Islet precursor cell (in vitro differentiated cells): Measurements from ENCODE around the gene SPDYE4.
"Not testable (repeated sequence)": the region's sequence is repeated elsewhere in the genome, so short reads cannot be mapped to it uniquely, and the experiment has no call there.

Experiments
- DNase-seq: peaks from one replicate; pipeline ENCODE4 v3.0.0-alpha.2; 2018

Gene SPDYE4

GRCh38 chr17:8758137-8758596, at the start of gene SPDYE4:
TSS of gene SPDYE4 (minus strand) at chr17:8758546. CDS start at chr17:8758382, 164 bp downstream.
- peak; percentile 43 for DNase-seq

DNA sequence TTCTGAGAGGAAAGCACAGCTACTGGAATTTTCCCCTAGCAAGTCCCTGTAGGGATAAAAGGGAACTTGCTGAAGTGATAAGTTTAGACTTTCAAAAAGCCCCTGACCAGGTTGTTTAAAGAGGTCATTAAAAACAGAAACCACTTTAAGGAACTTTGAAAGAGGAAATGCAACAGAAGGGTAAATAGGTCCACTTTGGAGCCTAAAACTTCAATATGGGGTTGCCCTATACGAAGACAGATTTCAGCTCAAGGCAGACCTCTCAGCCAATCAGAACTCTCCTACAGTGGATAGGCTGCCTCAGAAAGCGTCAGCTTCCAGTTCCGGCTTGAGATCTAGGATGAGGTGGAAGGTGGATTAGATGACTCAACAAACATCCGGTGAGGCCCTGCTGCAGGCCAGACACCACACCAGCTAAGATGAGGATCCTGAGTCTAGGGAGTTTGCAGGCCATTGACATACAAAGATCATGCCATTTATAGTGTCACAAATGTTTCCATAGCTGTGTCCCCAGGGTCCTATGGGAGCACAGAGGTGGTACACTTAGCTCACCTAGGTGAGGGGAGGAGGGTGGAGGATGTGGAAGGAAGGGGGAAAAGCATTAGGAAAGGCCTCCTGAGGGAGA, 48.7 kb upstream of the SPDYE4 start:
- DNase-seq: no peak

DNA sequence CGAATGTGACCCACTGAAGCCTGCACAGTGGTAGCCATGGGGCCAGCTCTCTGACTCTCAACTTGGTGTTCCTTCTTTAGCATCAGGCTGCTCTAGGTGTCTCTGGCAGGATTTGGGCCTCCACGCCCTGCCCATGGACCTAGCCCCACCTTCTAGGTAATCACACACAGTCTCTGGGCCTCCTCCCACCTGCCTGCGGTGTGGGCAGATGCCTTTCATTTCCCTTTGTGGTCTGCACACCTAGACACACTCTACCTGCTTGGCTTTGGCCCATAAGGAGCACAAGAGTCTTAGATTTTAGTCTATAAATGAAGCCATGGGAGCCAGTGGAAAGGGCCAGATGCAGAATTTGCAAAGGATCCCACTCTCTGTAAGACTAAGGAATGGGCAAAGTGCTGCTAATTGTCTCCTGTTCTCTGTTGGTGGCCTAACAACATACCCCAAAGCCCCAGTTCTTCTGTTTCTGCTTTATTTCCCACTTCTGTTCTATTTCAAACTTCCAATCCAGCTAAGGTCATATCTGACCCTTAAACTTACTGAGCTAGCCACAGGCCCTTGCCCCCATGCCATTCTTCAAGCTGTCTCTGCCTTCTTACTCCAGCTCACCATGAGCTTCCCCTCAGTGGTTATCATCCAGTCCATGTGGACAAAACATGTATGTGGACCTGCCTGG, 48.0 kb upstream of the SPDYE4 start:
- no peak for DNase-seq

- not testable (repeated sequence) for DNase-seq
These were observed 47.0 kb upstream of the SPDYE4 start for GRCh38 chr17:8805396-8805795.

DNA sequence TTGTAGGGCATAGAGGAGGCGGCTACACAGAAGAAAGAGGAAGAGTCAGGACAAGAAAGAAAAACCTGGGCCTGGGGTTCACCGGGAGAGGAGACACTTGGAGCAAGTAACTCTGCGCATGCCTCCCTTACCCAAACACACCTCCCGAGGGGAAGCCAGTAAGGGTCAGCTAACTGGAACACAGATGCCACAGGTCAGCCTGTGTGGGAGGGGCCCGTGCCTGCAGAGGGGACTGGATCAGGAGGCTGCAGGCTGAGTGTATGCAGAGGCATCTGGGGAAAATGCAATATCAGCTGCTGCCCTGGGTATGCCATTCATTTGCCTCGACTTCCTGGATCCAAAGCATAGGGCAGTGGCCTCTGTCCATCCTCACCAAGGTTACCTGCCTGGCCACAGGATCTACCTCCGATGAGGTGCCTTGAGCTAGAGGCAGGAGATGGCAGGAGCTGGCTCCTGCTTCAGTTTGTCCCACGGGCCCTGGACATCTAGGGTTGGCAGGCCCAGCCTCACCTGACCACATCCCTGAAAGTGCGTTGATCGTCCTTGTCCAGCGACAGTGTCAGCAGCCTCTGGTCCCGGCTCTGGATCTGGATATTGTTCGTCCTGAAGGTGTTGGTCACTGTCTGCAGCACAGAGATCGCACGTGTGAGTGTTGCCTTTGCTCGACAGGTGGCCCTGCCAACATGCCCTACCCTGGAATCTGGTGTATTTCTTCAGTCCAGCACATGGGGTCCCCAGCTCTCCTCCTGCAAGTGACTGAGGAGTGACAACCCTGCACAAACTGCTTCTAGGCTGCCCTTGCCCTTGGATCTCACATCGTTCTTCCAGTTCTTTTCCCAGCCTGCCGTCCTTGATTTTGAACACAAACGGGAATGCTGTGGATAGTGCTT, 45.4 kb upstream of the SPDYE4 start:
- no peak for DNase-seq

GRCh38 chr17:8801135-8801840, 42.9 kb upstream of the SPDYE4 start:
- DNase-seq: no peak

DNA sequence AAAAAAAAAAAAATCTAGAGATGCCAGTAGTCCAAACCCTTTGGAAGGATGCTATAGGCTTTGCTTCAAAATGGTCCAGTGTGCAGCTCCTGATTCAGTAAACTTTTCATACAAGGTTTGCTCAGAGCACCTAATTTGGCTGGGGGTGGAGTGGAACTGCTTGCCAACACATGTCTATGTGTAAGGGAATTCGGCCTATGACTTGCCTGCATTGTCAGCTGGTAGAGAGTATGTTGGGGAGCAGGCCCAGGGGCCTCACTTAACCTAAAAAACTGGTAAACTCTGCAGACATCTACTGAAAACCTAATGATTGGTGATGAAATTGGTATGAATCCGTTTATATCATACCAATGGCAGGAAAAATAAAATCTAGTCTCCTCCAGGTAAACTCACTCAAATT, 42.3 kb upstream of the SPDYE4 start:
- DNase-seq: no peak

DNA sequence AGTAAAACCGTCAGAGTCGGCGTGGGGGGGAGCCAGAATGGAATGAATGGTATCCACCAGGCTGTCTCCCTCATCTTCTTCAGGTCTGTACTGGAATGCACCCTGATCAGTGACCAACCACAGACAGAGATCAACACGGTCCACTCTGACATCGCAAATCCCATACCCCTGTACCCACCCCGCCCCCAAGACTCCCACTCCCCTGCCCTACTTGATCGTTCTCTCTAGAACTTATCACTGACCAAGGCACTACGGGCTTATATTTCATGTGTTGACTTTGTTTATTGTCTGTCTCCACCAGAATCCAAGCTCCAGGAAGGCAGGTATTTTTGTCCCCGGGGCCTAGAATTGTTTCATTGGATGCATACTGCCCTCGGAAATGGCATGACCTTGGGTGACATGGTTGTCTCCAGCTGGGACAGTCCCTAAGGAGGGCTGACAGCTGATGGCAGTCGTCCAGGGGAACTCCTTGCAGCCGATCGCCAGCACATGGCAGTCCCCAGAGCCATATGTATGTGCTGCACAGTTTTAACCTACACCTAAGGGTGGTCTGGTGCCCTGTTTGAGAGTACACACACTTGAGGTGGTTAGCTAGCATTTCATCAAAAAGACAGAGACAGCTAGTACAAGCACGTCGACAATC, 41.3 kb upstream of the SPDYE4 start:
- DNase-seq: no peak

DNA sequence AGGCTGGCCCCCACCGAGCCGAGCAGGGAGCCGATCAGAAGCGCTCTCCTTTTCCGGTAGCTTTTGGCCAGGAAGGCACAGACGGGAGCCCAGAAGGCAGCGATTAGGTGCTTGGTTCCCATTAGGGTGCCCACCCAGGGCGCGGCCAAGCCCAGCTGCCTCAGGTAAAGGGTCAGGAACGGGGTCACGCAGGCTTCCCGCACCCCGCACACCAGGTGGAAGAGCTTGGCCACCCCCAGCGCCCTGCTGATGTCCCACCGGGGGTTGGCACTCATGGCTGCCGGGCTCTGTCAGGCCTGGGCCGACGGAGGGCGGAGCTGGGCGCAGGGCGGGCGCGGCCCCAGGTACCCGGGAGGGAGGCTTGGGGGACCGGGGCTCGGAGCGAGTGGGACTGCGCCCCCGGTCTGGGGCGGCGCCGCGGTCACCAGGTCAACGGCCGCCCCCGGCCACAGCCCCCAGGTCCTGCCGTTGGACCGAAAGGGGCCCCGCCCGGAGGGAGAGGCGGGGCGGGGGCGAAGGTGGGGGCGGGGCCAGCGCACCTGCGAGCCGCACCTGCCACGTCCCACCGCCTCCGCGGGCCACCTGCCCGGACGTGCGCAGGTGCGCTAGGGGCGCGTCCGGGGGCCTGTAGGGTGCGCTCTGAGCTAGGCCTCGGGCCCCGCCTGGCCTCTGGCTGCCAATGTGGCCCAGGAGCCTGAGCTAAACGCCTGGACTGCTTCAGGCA, 40.7 kb upstream of the SPDYE4 start, which contains the start of gene MFSD6L:
MFSD6L (minus strand) TSS at position 520 of the 724 bp plus-strand sequence; CDS start at position 275, 245 bp downstream.
- peak; percentile 95 for DNase-seq

- DNase-seq: no peak
These were observed 40.0 kb upstream of the SPDYE4 start for GRCh38 chr17:8798176-8798845.

DNA sequence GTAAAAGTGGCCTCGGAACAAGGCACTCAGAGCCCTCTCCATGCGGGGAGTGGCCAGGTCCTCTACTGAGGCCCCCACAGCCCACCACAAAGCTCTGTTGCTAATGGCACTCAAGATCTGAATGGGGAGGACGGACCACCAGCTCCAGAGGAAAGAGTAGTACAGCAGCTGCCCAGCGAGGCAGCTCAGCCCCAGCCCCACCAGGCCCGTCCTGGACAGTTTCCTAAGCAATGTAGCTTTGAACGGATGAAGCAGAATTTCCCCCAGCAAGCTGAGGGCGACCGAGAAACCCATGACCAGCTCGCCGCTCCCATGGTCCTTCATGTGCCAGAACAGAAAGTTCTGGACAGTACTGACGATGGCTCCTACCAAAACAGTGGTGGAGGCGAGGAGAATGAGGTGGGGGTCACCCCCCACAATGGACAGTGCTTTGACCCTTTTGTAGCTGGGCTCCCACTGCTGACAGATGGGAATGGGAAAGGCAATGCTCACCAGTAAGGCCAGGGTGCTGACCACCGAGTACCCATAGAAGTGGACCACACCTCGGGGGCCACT, 39.4 kb upstream of the SPDYE4 start:
- DNase-seq: no peak

DNA sequence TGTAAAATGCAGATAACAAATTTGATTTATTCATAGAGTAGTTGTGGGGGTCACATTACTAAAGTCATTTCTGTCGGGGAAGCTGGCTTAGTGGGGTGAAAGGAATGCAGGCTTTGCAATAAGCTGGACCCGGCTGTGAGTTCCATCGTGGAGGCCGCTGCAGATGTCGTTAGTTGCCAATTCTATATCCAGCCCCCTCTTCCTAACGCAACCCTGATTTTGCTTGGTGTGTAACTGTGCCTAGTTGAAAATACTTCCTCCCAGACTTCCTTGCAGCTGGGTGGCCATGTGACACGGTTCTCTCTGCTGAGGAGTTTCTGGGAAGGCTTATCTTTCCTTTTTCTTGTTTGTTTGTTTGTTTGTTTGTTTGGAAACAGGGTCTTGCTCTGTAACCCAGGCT, 36.3 kb upstream of the SPDYE4 start:
- no peak for DNase-seq

GRCh38 chr17:8793649-8794048, 35.3 kb upstream of the SPDYE4 start:
- no peak for DNase-seq

- DNase-seq: no peak
These were observed 34.3 kb upstream of the SPDYE4 start for GRCh38 chr17:8792646-8793045.

- DNase-seq: peak; percentile 76
These were observed 33.5 kb upstream of the SPDYE4 start for GRCh38 chr17:8791910-8792270.

- DNase-seq: no peak
These were observed 33.0 kb upstream of the SPDYE4 start for GRCh38 chr17:8791248-8791909.

GRCh38 chr17:8789743-8790142, 31.4 kb upstream of the SPDYE4 start:
- DNase-seq: no peak

DNA sequence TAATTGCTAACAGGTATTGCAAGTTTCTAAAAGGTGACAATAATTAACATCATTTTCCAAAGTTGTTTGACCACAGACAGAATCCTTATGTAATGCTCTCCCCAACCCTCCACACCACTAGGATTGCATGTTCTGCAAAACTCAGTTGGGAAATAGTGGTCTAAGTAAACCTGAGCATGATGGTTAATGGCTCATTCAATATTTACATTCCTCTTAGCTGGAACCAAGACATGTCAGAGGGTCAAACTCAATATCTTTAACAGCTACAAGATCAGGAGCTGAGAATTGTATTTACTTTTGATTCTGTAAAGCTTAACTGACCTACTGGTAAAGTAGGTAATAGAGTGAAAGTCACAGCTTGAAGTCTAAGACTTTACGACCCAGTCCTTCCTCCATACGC, 30.7 kb upstream of the SPDYE4 start:
- no peak for DNase-seq

DNA sequence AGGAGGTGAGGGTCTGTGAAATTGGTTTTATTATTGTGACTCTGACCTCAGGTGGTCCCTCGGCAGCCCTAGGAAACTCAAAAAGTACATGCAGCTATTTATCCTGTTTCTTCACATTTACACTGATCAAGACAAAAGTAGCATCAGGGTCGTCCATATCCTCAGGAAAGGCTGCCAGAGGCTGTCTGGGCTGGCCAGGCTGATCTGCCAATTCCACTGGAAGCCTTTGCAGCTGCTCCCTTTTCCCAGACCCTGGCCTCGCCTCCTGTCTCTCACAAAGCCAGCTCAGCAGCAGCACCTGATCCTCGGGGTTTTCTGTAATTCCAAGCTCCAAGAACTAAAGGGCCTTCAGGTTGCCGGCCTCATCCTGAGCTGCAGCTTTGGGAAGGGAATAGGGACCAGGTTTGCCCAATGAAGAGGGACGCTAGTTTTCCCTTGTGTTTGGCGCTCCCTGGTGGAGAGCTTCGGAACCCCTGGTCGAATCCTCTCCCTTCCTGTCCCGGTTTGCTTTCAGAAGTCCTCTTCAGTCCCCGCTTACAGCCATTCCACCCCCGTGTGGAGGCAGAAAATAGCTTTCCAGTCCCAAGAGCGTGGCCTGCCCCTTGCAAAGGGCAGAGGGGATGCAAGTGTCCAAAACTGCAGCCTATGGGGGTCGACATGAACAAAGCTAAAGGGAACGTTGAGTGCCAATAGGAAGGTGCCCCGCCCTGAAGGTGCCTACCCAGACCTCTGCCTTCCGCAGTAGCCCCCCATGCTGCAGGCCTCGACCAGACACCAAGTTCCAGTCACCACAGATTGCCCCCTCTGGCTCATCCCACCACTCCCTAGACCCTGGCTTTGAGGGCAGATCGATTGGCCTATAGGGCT, 27.4 kb upstream of the SPDYE4 start:
- peak; percentile 92 for DNase-seq
